ENCODE data around the gene SOX12. TPM values are rescaled to one million over a fixed set of nuclear protein-coding genes. Genes with fewer than 3 reads are reported as not detected.
"Not testable (repeated sequence)": the region's sequence is repeated elsewhere in the genome, so short reads cannot be mapped to it uniquely, and the experiment has no call there.

The SOX12 gene
- total RNA-seq, 1 experiment from 2014 or later: 9.6 TPM

- in situ Hi-C loops (cut with HindIII; ENCODE audit: low sequenced_read_pairs): no loop called here
- peak; percentile 80 for DNase-seq (ENCODE audit: low spot score)
Measured at GRCh38 chr20:327186-328026, 2.1 kb downstream of the SOX12 start.

- peak; percentile 33 for DNase-seq (ENCODE audit: low spot score)
- in situ Hi-C loops (cut with HindIII; ENCODE audit: low sequenced_read_pairs): no loop called here
Measured at GRCh38 chr20:328027-328974, 2.9 kb downstream of the SOX12 start.

- in situ Hi-C loops (cut with HindIII; ENCODE audit: low sequenced_read_pairs): no loop called here
- peak; percentile 30 for DNase-seq (ENCODE audit: low spot score)
Measured at GRCh38 chr20:328975-329695, 3.8 kb downstream of the SOX12 start.

- DNase-seq (ENCODE audit: low spot score): no peak
- in situ Hi-C loops (cut with HindIII; ENCODE audit: low sequenced_read_pairs): loop anchor here (5.0 kb wide), 2 partner anchors 63 to 93 kb away; no protein-coding TSS in a partner anchor
Measured at GRCh38 chr20:329851-330232, 4.5 kb downstream of the SOX12 start.

- DNase-seq (ENCODE audit: low spot score): peak; percentile 85
- in situ Hi-C loops (cut with HindIII; ENCODE audit: low sequenced_read_pairs): loop anchor here (5.0 kb wide), 2 partner anchors 63 to 93 kb away; no protein-coding TSS in a partner anchor
Measured at GRCh38 chr20:330233-331149, 5.1 kb downstream of the SOX12 start.

GRCh38 chr20:334578-334977 lies 9.2 kb downstream of the SOX12 start:
- no peak for DNase-seq (ENCODE audit: low spot score)

GRCh38 chr20:336040-336439 lies 10.7 kb downstream of the SOX12 start:
- DNase-seq (ENCODE audit: low spot score); in situ Hi-C loops (cut with HindIII; ENCODE audit: low sequenced_read_pairs): not testable (repeated sequence)

More at GRCh38 chr20:334578-334977, 9.2 kb downstream of the SOX12 start:
- in situ Hi-C loops (cut with HindIII; ENCODE audit: low sequenced_read_pairs): loop anchor here (5.0 kb wide), 2 partner anchors 67 to 97 kb away; no protein-coding TSS in a partner anchor

GRCh38 chr20:341682-342081 lies 16.3 kb downstream of the SOX12 start:
- no peak for DNase-seq (ENCODE audit: low spot score)
- in situ Hi-C loops (cut with HindIII; ENCODE audit: low sequenced_read_pairs): no loop called here

GRCh38 chr20:343107-343506 lies 17.8 kb downstream of the SOX12 start:
- in situ Hi-C loops (cut with HindIII; ENCODE audit: low sequenced_read_pairs): no loop called here

GRCh38 chr20:346033-346639 lies 20.8 kb downstream of the SOX12 start:
- in situ Hi-C loops (cut with HindIII; ENCODE audit: low sequenced_read_pairs): no loop called here
- no peak for DNase-seq (ENCODE audit: low spot score)

More at GRCh38 chr20:343107-343506, 17.8 kb downstream of the SOX12 start:
- no peak for DNase-seq (ENCODE audit: low spot score)

- in situ Hi-C loops (cut with HindIII; ENCODE audit: low sequenced_read_pairs): no loop called here
Measured at GRCh38 chr20:346640-347316, 21.4 kb downstream of the SOX12 start, which contains the start of gene NRSN2. NRSN2 (plus strand) TSS chr20:347111; CDS start chr20:349644, 2,533 bp downstream.

GRCh38 chr20:347317-347639 lies 21.9 kb downstream of the SOX12 start:
- no peak for DNase-seq (ENCODE audit: low spot score)
- in situ Hi-C loops (cut with HindIII; ENCODE audit: low sequenced_read_pairs): no loop called here

More at GRCh38 chr20:346640-347316, 21.4 kb downstream of the SOX12 start, which contains the start of gene NRSN2:
- peak; percentile 81 for DNase-seq (ENCODE audit: low spot score)

GRCh38 chr20:347640-348484 lies 22.5 kb downstream of the SOX12 start:
- DNase-seq (ENCODE audit: low spot score): peak; percentile 94
- in situ Hi-C loops (cut with HindIII; ENCODE audit: low sequenced_read_pairs): no loop called here

- DNase-seq (ENCODE audit: low spot score): no peak
- in situ Hi-C loops (cut with HindIII; ENCODE audit: low sequenced_read_pairs): no loop called here
Measured at GRCh38 chr20:348972-349841, 23.9 kb downstream of the SOX12 start.

- peak; percentile 73 for DNase-seq (ENCODE audit: low spot score)
- in situ Hi-C loops (cut with HindIII; ENCODE audit: low sequenced_read_pairs): no loop called here
Measured at GRCh38 chr20:353166-353565, 27.8 kb downstream of the SOX12 start.

Measured in G401 (cell line).